Measurements from ENCODE around the gene TOPBP1. TPM values are rescaled to one million over a fixed set of nuclear protein-coding genes. Genes with fewer than 3 reads are reported as not detected.
"Not testable (repeated sequence)": the region's sequence is repeated elsewhere in the genome, so short reads cannot be mapped to it uniquely, and the experiment has no call there.

TOPBP1 gene
- total RNA-seq, 1 donor from 2014 or later: 91.2 TPM

- Mint-ChIP-seq H3K4me1 (ENCODE audit: low read depth) (peaks cover 2% of the 10 kb centered on the region), H3K27ac (no peak overlapping the region), H3K4me3 (ENCODE audit: low read depth) (no peak overlapping the region), H3K9me3 (no peaks in the 10 kb centered on the region), H3K36me3 (ENCODE audit: low read depth) (no peaks in the 10 kb centered on the region), H3K27me3 (ENCODE audit: low read depth) (peaks cover 39% of the 10 kb centered on the region)
- intact Hi-C loops (cut with micrococcal nuclease): loop anchor here (10.0 kb wide), 1 partner anchor 815 kb away; the partner anchor contains the start of genes ANAPC13 and CEP63
- DNase-seq (ENCODE audit: low spot score): no peak
These were observed 8.3 kb upstream of the TOPBP1 start for GRCh38 chr3:133669949-133670524.

GRCh38 chr3:133667118-133667517 lies 5.4 kb upstream of the TOPBP1 start:
- no peak overlapping the region for H3K27ac Mint-ChIP-seq
- H3K4me3 Mint-ChIP-seq (ENCODE audit: low read depth): no peak overlapping the region
- no peaks in the 10 kb centered on the region for H3K9me3 Mint-ChIP-seq
- H3K4me1 Mint-ChIP-seq (ENCODE audit: low read depth): peaks cover 17% of the 10 kb centered on the region
- intact Hi-C loops (cut with micrococcal nuclease): loop anchor here (10.0 kb wide), 1 partner anchor 818 kb away; the partner anchor contains the start of genes ANAPC13 and CEP63
- no peaks in the 10 kb centered on the region for H3K36me3 Mint-ChIP-seq (ENCODE audit: low read depth)
- DNase-seq (ENCODE audit: low spot score): no peak
- peaks cover 15% of the 10 kb centered on the region for H3K27me3 Mint-ChIP-seq (ENCODE audit: low read depth)

- not testable (repeated sequence) for H3K27ac Mint-ChIP-seq; H3K27me3 Mint-ChIP-seq (ENCODE audit: low read depth); DNase-seq (ENCODE audit: low spot score); H3K9me3 Mint-ChIP-seq; H3K36me3 Mint-ChIP-seq (ENCODE audit: low read depth); H3K4me3 Mint-ChIP-seq (ENCODE audit: low read depth)
- peaks cover 23% of the 10 kb centered on the region for H3K4me1 Mint-ChIP-seq (ENCODE audit: low read depth)
- intact Hi-C loops (cut with micrococcal nuclease): loop anchor here (10.0 kb wide), 1 partner anchor 820 kb away; the partner anchor contains the start of genes ANAPC13 and CEP63
These were observed 3.4 kb upstream of the TOPBP1 start for GRCh38 chr3:133665188-133665587.

- peak overlapping the region; percentile 54 for H3K4me3 Mint-ChIP-seq (ENCODE audit: low read depth)
- H3K9me3 Mint-ChIP-seq: no peaks in the 10 kb centered on the region
- DNase-seq (ENCODE audit: low spot score): peak; percentile 17
- H3K27ac Mint-ChIP-seq: peak overlapping the region; percentile 72
- H3K4me1 Mint-ChIP-seq (ENCODE audit: low read depth): peaks cover 35% of the 10 kb centered on the region
- peaks cover 16% of the 10 kb centered on the region for H3K36me3 Mint-ChIP-seq (ENCODE audit: low read depth)
- intact Hi-C loops (cut with micrococcal nuclease): loop anchor here (2.0 to 10.0 kb wide), 7 partner anchors 46 to 937 kb away; partner anchors contain the start of genes ANAPC13 and CEP63
- peaks cover 2% of the 10 kb centered on the region for H3K27me3 Mint-ChIP-seq (ENCODE audit: low read depth)
These were observed 2.0 kb upstream of the TOPBP1 start for GRCh38 chr3:133663569-133664313.

- Mint-ChIP-seq H3K4me3 (ENCODE audit: low read depth) (peak overlapping the region; percentile 99), H3K4me1 (ENCODE audit: low read depth) (peaks cover 34% of the 10 kb centered on the region)
These were observed 524 bp upstream of the TOPBP1 start for GRCh38 chr3:133662278-133662651.

GRCh38 chr3:133659806-133660205 lies 1.9 kb downstream of the TOPBP1 start:
- no peaks in the 10 kb centered on the region for H3K27me3 Mint-ChIP-seq (ENCODE audit: low read depth)
- peaks cover 48% of the 10 kb centered on the region for H3K36me3 Mint-ChIP-seq (ENCODE audit: low read depth)
- no peak for DNase-seq (ENCODE audit: low spot score)
- peak overlapping the region; percentile 89 for H3K4me3 Mint-ChIP-seq (ENCODE audit: low read depth)
- no peaks in the 10 kb centered on the region for H3K9me3 Mint-ChIP-seq
- intact Hi-C loops (cut with micrococcal nuclease): loop anchor here (5.0 to 10.0 kb wide), 5 partner anchors 43 to 825 kb away; partner anchors contain the start of genes ANAPC13 and CEP63
- peaks cover 39% of the 10 kb centered on the region for H3K4me1 Mint-ChIP-seq (ENCODE audit: low read depth)
- H3K27ac Mint-ChIP-seq: peak overlapping the region; percentile 33

More at GRCh38 chr3:133662278-133662651, 524 bp upstream of the TOPBP1 start:
- Mint-ChIP-seq H3K9me3 (no peaks in the 10 kb centered on the region), H3K36me3 (ENCODE audit: low read depth) (peaks cover 27% of the 10 kb centered on the region), H3K27ac (peak overlapping the region; percentile 97), H3K27me3 (ENCODE audit: low read depth) (peaks cover 1% of the 10 kb centered on the region)
- intact Hi-C loops (cut with micrococcal nuclease): loop anchor here (1.0 to 10.0 kb wide), 9 partner anchors 45 to 935 kb away; partner anchors contain the start of genes ANAPC13, CDV3, CEP63 and SRPRB
- DNase-seq (ENCODE audit: low spot score): no peak

- Mint-ChIP-seq H3K9me3 (no peaks in the 10 kb centered on the region), H3K4me3 (ENCODE audit: low read depth) (no peak overlapping the region), H3K27me3 (ENCODE audit: low read depth) (no peaks in the 10 kb centered on the region), H3K4me1 (ENCODE audit: low read depth) (peaks cover 22% of the 10 kb centered on the region), H3K36me3 (ENCODE audit: low read depth) (peaks cover 72% of the 10 kb centered on the region), H3K27ac (no peak overlapping the region)
- no peak for DNase-seq (ENCODE audit: low spot score)
- intact Hi-C loops (cut with micrococcal nuclease): no loop called here
These were observed 5.8 kb downstream of the TOPBP1 start for GRCh38 chr3:133655731-133656515.

- Mint-ChIP-seq H3K4me1 (ENCODE audit: low read depth) (peaks cover 21% of the 10 kb centered on the region), H3K9me3 (no peaks in the 10 kb centered on the region), H3K36me3 (ENCODE audit: low read depth) (peaks cover 70% of the 10 kb centered on the region), H3K27ac (no peak overlapping the region), H3K27me3 (ENCODE audit: low read depth) (no peaks in the 10 kb centered on the region), H3K4me3 (ENCODE audit: low read depth) (no peak overlapping the region)
- intact Hi-C loops (cut with micrococcal nuclease): loop anchor here (5.0 kb wide), 1 partner anchor 52 kb away; no protein-coding TSS in a partner anchor
- no peak for DNase-seq (ENCODE audit: low spot score)
These were observed 12.2 kb downstream of the TOPBP1 start for GRCh38 chr3:133649486-133650068.

- H3K36me3 Mint-ChIP-seq (ENCODE audit: low read depth): peaks cover 86% of the 10 kb centered on the region
- H3K4me1 Mint-ChIP-seq (ENCODE audit: low read depth): peaks cover 18% of the 10 kb centered on the region
- H3K27me3 Mint-ChIP-seq (ENCODE audit: low read depth): no peaks in the 10 kb centered on the region
- no peak overlapping the region for H3K27ac Mint-ChIP-seq
- intact Hi-C loops (cut with micrococcal nuclease): loop anchor here (5.0 kb wide), 1 partner anchor 47 kb away; no protein-coding TSS in a partner anchor
- no peak overlapping the region for H3K4me3 Mint-ChIP-seq (ENCODE audit: low read depth)
- no peak for DNase-seq (ENCODE audit: low spot score)
- no peaks in the 10 kb centered on the region for H3K9me3 Mint-ChIP-seq
These were observed 17.0 kb downstream of the TOPBP1 start for GRCh38 chr3:133644768-133645167.

GRCh38 chr3:133643611-133644010 lies 18.1 kb downstream of the TOPBP1 start:
- Mint-ChIP-seq H3K4me1 (ENCODE audit: low read depth) (peaks cover 11% of the 10 kb centered on the region), H3K36me3 (ENCODE audit: low read depth) (peaks cover 87% of the 10 kb centered on the region), H3K4me3 (ENCODE audit: low read depth) (no peak overlapping the region), H3K27ac (no peak overlapping the region), H3K27me3 (ENCODE audit: low read depth) (no peaks in the 10 kb centered on the region), H3K9me3 (no peaks in the 10 kb centered on the region)
- no peak for DNase-seq (ENCODE audit: low spot score)
- intact Hi-C loops (cut with micrococcal nuclease): no loop called here

GRCh38 chr3:133641254-133641653 lies 20.5 kb downstream of the TOPBP1 start:
- intact Hi-C loops (cut with micrococcal nuclease): no loop called here
- H3K27ac Mint-ChIP-seq: no peak overlapping the region
- no peaks in the 10 kb centered on the region for H3K27me3 Mint-ChIP-seq (ENCODE audit: low read depth)
- H3K4me1 Mint-ChIP-seq (ENCODE audit: low read depth): peaks cover 2% of the 10 kb centered on the region
- DNase-seq (ENCODE audit: low spot score): no peak
- H3K36me3 Mint-ChIP-seq (ENCODE audit: low read depth): peaks cover 87% of the 10 kb centered on the region
- no peaks in the 10 kb centered on the region for H3K9me3 Mint-ChIP-seq
- no peak overlapping the region for H3K4me3 Mint-ChIP-seq (ENCODE audit: low read depth)

- Mint-ChIP-seq H3K36me3 (ENCODE audit: low read depth) (peaks cover 81% of the 10 kb centered on the region), H3K27ac (no peak overlapping the region), H3K27me3 (ENCODE audit: low read depth) (no peaks in the 10 kb centered on the region), H3K4me1 (ENCODE audit: low read depth) (peaks cover 11% of the 10 kb centered on the region), H3K9me3 (no peaks in the 10 kb centered on the region), H3K4me3 (ENCODE audit: low read depth) (no peak overlapping the region)
- intact Hi-C loops (cut with micrococcal nuclease): no loop called here
- no peak for DNase-seq (ENCODE audit: low spot score)
These were observed 28.3 kb downstream of the TOPBP1 start for GRCh38 chr3:133633439-133633838.
